HCT116 (cell line): ENCODE results near the gene MRPL58. TPM values are rescaled to one million over a fixed set of nuclear protein-coding genes. Genes with fewer than 3 reads are reported as not detected.

ENCODE experiments used
- ATAC-seq: fragments of 200-7000 bp; cut with Tn5 transposase; 2 replicates; pipeline ENCODE4 v1.9.1; 2020; ENCODE audit warnings: mild to moderate bottlenecking, moderate library complexity
- BruUV-seq: library from RNA; stranded (reverse); fragments of 400-500 nt; replicated peaks from 2 replicates; lab custom pipeline; 2021; lab: Mats Ljungman, UMichigan
- CTCF ChIA-PET: fragments of 300-600 bp; sonication (Branson Sonifier 250); formaldehyde crosslinking; loops from one replicate; lab custom pipeline; 2021; ENCODE audit warnings: antibody characterized with exemption; lab: Charles Lee
- POLR2A ChIA-PET: fragments of 300-600, 350-600 bp; sonication (Branson Sonifier 250); formaldehyde crosslinking; loops from one replicate; lab custom pipeline; 2021; ENCODE audit warnings: antibody characterized with exemption; lab: Charles Lee
- RAD21 ChIA-PET, 2 experiments: fragments of 300-600 bp; sonication (Branson Sonifier 250); formaldehyde crosslinking; loops; one replicate each; lab custom pipeline; 2023; ENCODE audit warnings: low total read pairs in 2 of 2; ENCODE audit not compliant: uncharacterized antibody in 2 of 2, unreplicated experiment in 2 of 2, low non-redundant PET in 1 of 2; lab: Charles Lee
- DNase-seq: peaks from one replicate; pipeline ENCODE4 v3.0.0-alpha.2; 2010; ENCODE audit warnings: low read depth, low spot score
- H2AFZ ChIP-seq: fragments of 200-600 bp; shearing (Covaris generic), sonication (generic); 2 replicates; pipeline ENCODE4 v1.6.1; 2017; ENCODE audit warnings: low read depth, mixed run types, mixed read lengths, antibody characterized with exemption, low read length; ENCODE audit not compliant: poor library complexity, severe bottlenecking
- H3K27ac ChIP-seq: 2 replicates; pipeline ENCODE4 v1.5.1; 2012; ENCODE audit warnings: low read depth, low read length
- H3K27me3 ChIP-seq: fragments of 200-600 bp; sonication (generic); 2 replicates; pipeline ENCODE4 v1.6.1; 2016; ENCODE audit warnings: mixed run types, low read length, mixed read lengths; ENCODE audit not compliant: insufficient read depth
- H3K36me3 ChIP-seq, 2 experiments: fragments of 200-500 bp in 1 of 2; fragments of 200-600 bp in 1 of 2; sonication (Bioruptor generic) in 1 of 2; sonication (generic) in 1 of 2; 2 replicates each; pipeline versions ENCODE4 v1.5.1 to v1.6.1; 2014 to 2016; ENCODE audit warnings: low read length in 2 of 2, inconsistent platforms in 1 of 2, mixed read lengths in 1 of 2, mixed run types in 1 of 2; ENCODE audit not compliant: insufficient read depth in 2 of 2, control insufficient read depth in 1 of 2
- H3K4me1 ChIP-seq, 2 experiments: fragments of 200-600 bp in 1 of 2; sonication (generic) in 1 of 2; 2 replicates each; pipeline versions ENCODE4 v1.5.1 to v1.6.1; 2012 to 2017; ENCODE audit warnings: low read length in 2 of 2, inconsistent platforms in 1 of 2, mild to moderate bottlenecking in 1 of 2, mixed read lengths in 1 of 2, mixed run types in 1 of 2, moderate library complexity in 1 of 2; ENCODE audit not compliant: insufficient read depth in 2 of 2, control insufficient read depth in 1 of 2
- H3K4me2 ChIP-seq: fragments of 200-600 bp; sonication (generic); 2 replicates; pipeline ENCODE4 v1.6.1; 2017; ENCODE audit warnings: mixed run types, low read length, mixed read lengths
- H3K4me3 ChIP-seq, 2 experiments: fragments of 200-600 bp in 1 of 2; sonication (generic) in 1 of 2; replicated peaks in 1 of 2; 2 replicates each; pipeline ENCODE4 v1.5.1; 2011 to 2016; ENCODE audit warnings: low read length in 2 of 2, control low read depth in 1 of 2, low read depth in 1 of 2, mild to moderate bottlenecking in 1 of 2, mixed read lengths in 1 of 2, mixed run types in 1 of 2
- H3K79me2 ChIP-seq: fragments of 200-600 bp; sonication (generic); 2 replicates; pipeline ENCODE4 v1.6.1; 2017; ENCODE audit warnings: mild to moderate bottlenecking, mixed run types, low read length, moderate library complexity, mixed read lengths; ENCODE audit not compliant: insufficient read depth
- H3K9ac ChIP-seq: fragments of 200-600 bp; sonication (generic); 2 replicates; pipeline ENCODE4 v1.6.1; 2016; ENCODE audit warnings: low read length, mixed read lengths
- H3K9me2 ChIP-seq: fragments of 200-600 bp; sonication (generic), shearing (Covaris generic); 2 replicates; pipeline ENCODE4 v1.6.1; 2017; ENCODE audit warnings: mixed run types, mild to moderate bottlenecking, moderate library complexity; ENCODE audit not compliant: insufficient read depth
- H3K9me3 ChIP-seq, 2 experiments: fragments of 200-500 bp in 1 of 2; fragments of 200-600 bp in 1 of 2; sonication (Bioruptor generic) in 1 of 2; sonication (generic) in 1 of 2; 2 replicates each; pipeline ENCODE4 v1.6.1; 2014 to 2017; ENCODE audit warnings: low read length in 2 of 2, mixed read lengths in 2 of 2, inconsistent platforms in 1 of 2, low read depth in 1 of 2, mild to moderate bottlenecking in 1 of 2, mixed run types in 1 of 2, moderate library complexity in 1 of 2; ENCODE audit not compliant: control insufficient read depth in 1 of 2, insufficient read depth in 1 of 2
- H4K20me1 ChIP-seq: fragments of 200-600 bp; sonication (generic), shearing (Covaris generic); 2 replicates; pipeline ENCODE4 v1.6.1; 2017; ENCODE audit warnings: mixed run types, mild to moderate bottlenecking, moderate library complexity; ENCODE audit not compliant: insufficient read depth
- ATF3 ChIP-seq: IDR thresholded peaks from 2 replicates; pipeline ENCODE4 v1.6.1; 2012
- EGR1 ChIP-seq: IDR thresholded peaks from 2 replicates; pipeline ENCODE4 v1.6.1; 2012; ENCODE audit warnings: low read depth
- EZH2 ChIP-seq: fragments of 200-600 bp; sonication (generic); IDR thresholded peaks from 2 replicates; pipeline ENCODE4 v1.6.1; 2017; ENCODE audit warnings: antibody characterized with exemption, mixed run types
- EZH2phosphoT487 ChIP-seq: fragments of 200-600 bp; IDR thresholded peaks from 2 replicates; pipeline ENCODE4 v1.6.1; 2018; ENCODE audit warnings: antibody characterized with exemption, borderline replicate concordance
- JUND ChIP-seq: IDR thresholded peaks from 2 replicates; pipeline ENCODE4 v1.6.1; 2012
- POLR2AphosphoS5 ChIP-seq: IDR thresholded peaks from 2 replicates; pipeline ENCODE4 v1.6.1; 2011; ENCODE audit warnings: mild to moderate bottlenecking, low read depth, low read length, moderate library complexity
- RAD21 ChIP-seq: IDR thresholded peaks from 2 replicates; pipeline ENCODE4 v1.6.1; 2012; ENCODE audit warnings: low read depth, mild to moderate bottlenecking
- SIN3A ChIP-seq: IDR thresholded peaks from 2 replicates; pipeline ENCODE4 v1.6.1; 2012; ENCODE audit warnings: low read depth
- SRF ChIP-seq: IDR thresholded peaks from 2 replicates; pipeline ENCODE4 v1.6.1; 2012; ENCODE audit warnings: low read depth
- YY1 ChIP-seq: IDR thresholded peaks from 2 replicates; pipeline ENCODE4 v1.6.1; 2011; ENCODE audit warnings: low read length, low read depth, moderate library complexity, mild to moderate bottlenecking; ENCODE audit not compliant: insufficient replicate concordance; ENCODE audit errors: extremely low read depth
- ZNF274 ChIP-seq: fragments of 200-500 bp; sonication (Bioruptor generic); IDR thresholded peaks from 2 replicates; pipeline ENCODE4 v1.6.1; 2014; ENCODE audit warnings: mild to moderate bottlenecking, low read depth, low read length, inconsistent platforms
- intact Hi-C: fragments of 100-400 bp; cut with micrococcal nuclease; formaldehyde crosslinking; loops from 2 replicates; pipeline ENCODE4 v1.10.0; 2022
- total RNA-seq: library from RNA; stranded (reverse); gene quantifications from one replicate; pipeline ENCODE4 v1.2.1, GENCODE V29; 2021; ENCODE audit not compliant: unreplicated experiment
- TF ChIP-seq, protein P1 (sequence below): IDR thresholded peaks from 2 replicates; pipeline ENCODE4 v1.6.1; 2012
- TF ChIP-seq, protein P2 (sequence below), 3 experiments: fragments of 200-600 bp in 1 of 3; sonication (generic) in 1 of 3; IDR thresholded peaks in 2 of 3; conservative IDR thresholded peaks in 1 of 3; 2 replicates each; pipeline ENCODE4 v1.5.1; 2012 to 2017; ENCODE audit warnings: low read depth in 2 of 3, low read length in 2 of 3, antibody characterized with exemption in 1 of 3, borderline replicate concordance in 1 of 3, control low read depth in 1 of 3, mild to moderate bottlenecking in 1 of 3, mixed read lengths in 1 of 3, mixed run types in 1 of 3, moderate library complexity in 1 of 3; ENCODE audit not compliant: insufficient read depth in 1 of 3

Gene MRPL58
- total RNA-seq, 1 experiment from 2014 or later: 80.5 TPM

GRCh38 chr17:75064867-75065561, 52.5 kb downstream of the MRPL58 start (continued):
- TF ChIP-seq ATF3 (no peak), EZH2phosphoT487 (no peak)
- TF ChIP-seq, all 23 proteins: peak for 3

DNA sequence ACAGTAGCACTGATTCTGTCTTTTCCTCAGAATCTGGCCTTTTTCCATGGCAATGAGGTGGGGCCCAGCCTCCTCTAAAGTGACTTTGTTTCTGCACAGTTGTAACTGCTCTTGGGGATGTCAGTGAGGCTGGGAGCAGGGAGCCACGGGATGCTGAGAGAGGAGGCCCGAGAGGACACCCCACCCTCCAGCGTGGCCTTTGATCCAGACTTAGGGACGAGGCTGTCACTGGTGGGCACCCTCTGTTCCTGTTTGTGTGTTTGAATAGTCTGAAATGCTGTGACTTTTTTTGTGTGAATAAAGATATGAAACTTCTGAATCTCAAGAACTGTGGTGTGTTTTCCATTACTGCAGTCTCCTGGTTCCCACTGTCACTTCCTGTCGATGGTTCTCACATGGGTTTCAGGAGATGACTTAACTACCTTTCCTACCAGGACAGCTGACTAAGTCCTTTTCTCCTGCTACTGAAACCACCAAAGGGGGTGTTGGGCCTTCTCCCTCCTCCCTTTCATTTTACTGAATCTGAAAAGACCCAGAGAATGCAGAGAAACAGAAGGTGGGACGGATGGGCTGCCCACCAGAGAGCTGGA, 53.2 kb downstream of the MRPL58 start:
- CTCF ChIA-PET: no interaction called here
- intact Hi-C loops: no loop called here
- no TSS peak for BruUV-seq

DNA sequence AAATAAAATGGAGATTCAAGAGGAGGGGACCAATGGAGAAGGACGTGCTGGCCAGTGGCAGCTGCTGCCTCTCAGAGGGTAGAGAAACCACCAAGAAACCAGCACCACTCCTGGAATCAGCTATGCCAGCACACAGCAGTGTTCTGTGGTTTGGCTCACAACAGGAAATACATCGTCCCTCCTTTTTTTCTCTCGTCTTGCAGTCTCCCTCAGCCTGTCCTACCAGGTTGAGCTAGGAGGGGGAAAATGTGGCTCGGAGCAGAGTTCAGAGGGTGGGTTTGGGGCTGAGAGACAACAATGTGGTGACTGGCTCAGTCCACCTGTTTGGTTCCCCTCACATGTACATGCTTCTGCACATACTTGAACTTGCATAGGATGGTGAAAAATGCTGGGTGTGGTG, 55.4 kb downstream of the MRPL58 start:
- peaks cover 7 to 10% of the 10 kb centered on the region in 2 experiments; a peak in 3 of 4 replicates for H3K4me1 ChIP-seq
- DNase-seq: no peak
- ChIA-PET POLR2A (no interaction called here), CTCF (interaction anchor here (0.7 to 2.8 kb wide), 3 partner anchors 11 to 46 kb away, joined by 3 to 12 read pairs (median 7); no protein-coding TSS in a partner anchor), RAD21 (interaction anchor here in 1 of 2 experiments (0.5 kb wide), 1 partner anchor 43 kb away, joined by 3 read pairs; no protein-coding TSS in a partner anchor)
- intact Hi-C loops: no loop called here
- peaks cover 10 to 24% of the 10 kb centered on the region in 2 experiments; a peak in 3 of 4 replicates for H3K36me3 ChIP-seq
- no peaks in the 10 kb centered on the region for H3K79me2 ChIP-seq
- no peak overlapping the region for H3K4me2 ChIP-seq
- no peak for ATAC-seq
- no peak overlapping the region for H3K27ac ChIP-seq
- no peaks in the 10 kb centered on the region for H3K27me3 ChIP-seq
- no peaks in the 10 kb centered on the region for H3K9me3 ChIP-seq
- no peaks in the 10 kb centered on the region for H4K20me1 ChIP-seq
- no peak overlapping the region for H3K9ac ChIP-seq
- H3K4me3 ChIP-seq: no peak overlapping the region
- no peak overlapping the region for H2AFZ ChIP-seq
- no TSS peak for BruUV-seq
- no peaks in the 10 kb centered on the region for H3K9me2 ChIP-seq
- no peak for TF ChIP-seq ZNF274
- TF ChIP-seq SIN3A: no peak
- no peak for TF ChIP-seq EZH2
- no peak for TF ChIP-seq EZH2phosphoT487
- TF ChIP-seq, protein P1, sequence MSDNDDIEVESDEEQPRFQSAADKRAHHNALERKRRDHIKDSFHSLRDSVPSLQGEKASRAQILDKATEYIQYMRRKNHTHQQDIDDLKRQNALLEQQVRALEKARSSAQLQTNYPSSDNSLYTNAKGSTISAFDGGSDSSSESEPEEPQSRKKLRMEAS: no peak
- TF ChIP-seq EGR1: no peak
- no peak for TF ChIP-seq YY1
- TF ChIP-seq JUND: no peak
- TF ChIP-seq RAD21: no peak
- no peak for TF ChIP-seq SRF
- no peak for TF ChIP-seq POLR2AphosphoS5
- TF ChIP-seq, protein P2, sequence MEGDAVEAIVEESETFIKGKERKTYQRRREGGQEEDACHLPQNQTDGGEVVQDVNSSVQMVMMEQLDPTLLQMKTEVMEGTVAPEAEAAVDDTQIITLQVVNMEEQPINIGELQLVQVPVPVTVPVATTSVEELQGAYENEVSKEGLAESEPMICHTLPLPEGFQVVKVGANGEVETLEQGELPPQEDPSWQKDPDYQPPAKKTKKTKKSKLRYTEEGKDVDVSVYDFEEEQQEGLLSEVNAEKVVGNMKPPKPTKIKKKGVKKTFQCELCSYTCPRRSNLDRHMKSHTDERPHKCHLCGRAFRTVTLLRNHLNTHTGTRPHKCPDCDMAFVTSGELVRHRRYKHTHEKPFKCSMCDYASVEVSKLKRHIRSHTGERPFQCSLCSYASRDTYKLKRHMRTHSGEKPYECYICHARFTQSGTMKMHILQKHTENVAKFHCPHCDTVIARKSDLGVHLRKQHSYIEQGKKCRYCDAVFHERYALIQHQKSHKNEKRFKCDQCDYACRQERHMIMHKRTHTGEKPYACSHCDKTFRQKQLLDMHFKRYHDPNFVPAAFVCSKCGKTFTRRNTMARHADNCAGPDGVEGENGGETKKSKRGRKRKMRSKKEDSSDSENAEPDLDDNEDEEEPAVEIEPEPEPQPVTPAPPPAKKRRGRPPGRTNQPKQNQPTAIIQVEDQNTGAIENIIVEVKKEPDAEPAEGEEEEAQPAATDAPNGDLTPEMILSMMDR (IDR thresholded peaks at IDR 0.05 in 2 of 3, conservative IDR thresholded peaks at IDR 0.05 in 1 of 3; ENCODE audit: borderline replicate concordance in 1 of 3, insufficient read depth in 1 of 3, low read depth in 2 of 3, low read length in 2 of 3): no peak

More for the DNA sequence above, 53.2 kb downstream of the MRPL58 start:
- ChIA-PET RAD21 (no interaction called here), POLR2A (no interaction called here)
- H2AFZ ChIP-seq: no peak overlapping the region
- no peaks in the 10 kb centered on the region for H3K9me3 ChIP-seq
- peaks cover 18 to 33% of the 10 kb centered on the region in 2 experiments; a peak in 3 of 4 replicates for H3K36me3 ChIP-seq
- H3K4me1 ChIP-seq: peaks cover 7 to 10% of the 10 kb centered on the region in 2 experiments; a peak in 3 of 4 replicates
- H3K9me2 ChIP-seq: no peaks in the 10 kb centered on the region
- H4K20me1 ChIP-seq: no peaks in the 10 kb centered on the region
- TF ChIP-seq, protein P1: no peak
- TF ChIP-seq EGR1 (no peak), EZH2 (no peak)
- H3K79me2 ChIP-seq: no peaks in the 10 kb centered on the region
- no peak overlapping the region for H3K9ac ChIP-seq
- H3K4me2 ChIP-seq: no peak overlapping the region
- no peak overlapping the region for H3K27ac ChIP-seq
- DNase-seq: no peak
- no peak overlapping the region for H3K4me3 ChIP-seq
- ATAC-seq: no peak
- no peaks in the 10 kb centered on the region for H3K27me3 ChIP-seq
